Frontal cortex (tissue), 4 donors: Measurements from ENCODE around the gene TMEM233. TPM values are rescaled to one million over a fixed set of nuclear protein-coding genes. Genes with fewer than 3 reads are reported as not detected.

Experiments
- DNase-seq, 2 donors: peaks; one replicate each; pipeline ENCODE4 v3.0.0; 2012; ENCODE audit warnings: low spot score in 2 of 2
- FAIRE-seq: peaks from 2 replicates; lab custom pipeline; 2012; peaks lifted over from hg19 to GRCh38; lab: Jason Lieb, UNC
- total RNA-seq: library from RNA; depleted of rRNA; stranded (reverse); fragments of >200 nt; gene quantifications from one replicate; pipeline ENCODE4 v1.2.3, GENCODE V29; 2014
- donor health status: control.
- donor health status: control.
- donor health status: control.

Gene TMEM233
- under 0.01 TPM for total RNA-seq

DNA sequence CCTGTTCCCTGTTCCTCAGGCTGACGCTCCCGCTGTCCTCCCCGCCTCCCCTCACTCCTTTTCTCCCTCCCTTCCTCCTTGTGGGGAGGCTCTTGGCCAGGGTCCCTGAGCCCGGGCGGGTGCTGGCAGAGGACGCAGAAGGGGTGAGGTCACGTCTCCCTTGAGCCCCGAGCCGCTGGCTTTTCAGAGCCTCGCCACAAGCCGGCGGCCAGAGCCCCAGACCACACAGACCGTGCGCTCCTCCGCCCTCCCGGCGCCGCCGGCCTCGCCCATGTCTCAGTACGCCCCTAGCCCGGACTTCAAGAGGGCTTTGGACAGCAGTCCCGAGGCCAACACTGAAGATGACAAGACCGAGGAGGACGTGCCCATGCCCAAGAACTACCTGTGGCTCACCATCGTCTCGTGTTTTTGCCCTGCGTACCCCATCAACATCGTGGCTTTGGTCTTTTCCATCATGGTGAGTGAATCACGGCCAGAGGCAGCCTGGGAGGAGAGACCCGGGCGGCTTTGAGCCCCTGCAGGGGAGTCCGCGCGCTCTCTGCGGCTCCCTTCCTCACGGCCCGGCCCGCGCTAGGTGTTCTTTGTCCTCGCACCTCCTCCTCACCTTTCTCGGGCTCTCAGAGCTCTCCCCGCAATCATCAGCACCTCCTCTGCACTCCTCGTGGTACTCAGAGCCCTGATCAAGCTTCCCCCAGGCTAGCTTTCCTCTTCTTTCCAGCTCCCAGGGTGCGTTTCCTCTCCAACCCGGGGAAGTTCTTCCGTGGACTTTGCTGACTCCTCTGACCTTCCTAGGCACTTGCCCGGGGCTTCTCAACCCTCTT lies at the start of gene TMEM233:
TSS of gene TMEM233 (plus strand) at position 197 of the 821 bp plus-strand sequence. CDS start at position 272, 75 bp downstream.
- DNase-seq (peak in 1 of 2 donors; percentile 23), FAIRE-seq (no peak)

DNA sequence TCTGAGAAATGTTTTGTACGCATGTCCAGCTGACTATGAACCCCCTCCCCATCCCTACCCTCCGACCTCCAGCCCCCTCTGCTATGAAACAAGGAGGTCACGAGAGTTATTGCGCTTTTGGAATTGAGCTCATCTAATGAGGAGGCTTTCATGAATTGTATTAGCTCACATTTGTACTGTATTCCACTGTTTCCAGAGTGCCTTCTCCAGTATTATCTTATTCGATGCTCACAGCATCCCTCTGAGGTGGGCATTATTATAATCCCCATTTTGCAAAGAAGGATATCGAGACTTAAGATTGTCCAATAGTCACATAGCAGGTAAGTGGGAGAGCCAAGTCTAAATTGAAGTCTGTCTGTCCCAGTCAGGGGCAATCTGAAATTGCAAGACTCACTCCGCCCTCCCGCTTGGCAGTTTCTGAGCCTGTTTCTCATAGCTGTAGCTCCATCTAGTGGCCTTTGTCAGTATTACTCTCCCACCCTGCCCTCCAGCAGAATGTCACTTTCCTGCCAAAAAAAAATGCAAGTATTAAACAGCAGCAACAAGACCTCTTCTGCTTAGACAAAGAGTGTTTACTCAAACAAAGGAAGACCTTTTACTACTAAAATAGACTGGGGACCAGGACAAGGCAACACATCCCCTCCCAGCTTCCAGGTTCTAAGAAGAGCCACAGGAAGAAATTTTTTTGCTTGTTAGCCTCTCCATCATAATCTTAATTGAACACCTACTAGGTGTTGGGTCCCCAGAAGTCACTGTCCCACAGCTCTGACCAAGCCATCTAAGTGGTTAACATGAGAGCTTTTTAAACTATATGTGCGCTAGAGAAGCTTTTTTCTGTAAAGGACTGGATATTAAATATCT lies 48.6 kb upstream of the TMEM233 start:
- FAIRE-seq: no peak
- DNase-seq: peak; percentile 21 to 60

DNA sequence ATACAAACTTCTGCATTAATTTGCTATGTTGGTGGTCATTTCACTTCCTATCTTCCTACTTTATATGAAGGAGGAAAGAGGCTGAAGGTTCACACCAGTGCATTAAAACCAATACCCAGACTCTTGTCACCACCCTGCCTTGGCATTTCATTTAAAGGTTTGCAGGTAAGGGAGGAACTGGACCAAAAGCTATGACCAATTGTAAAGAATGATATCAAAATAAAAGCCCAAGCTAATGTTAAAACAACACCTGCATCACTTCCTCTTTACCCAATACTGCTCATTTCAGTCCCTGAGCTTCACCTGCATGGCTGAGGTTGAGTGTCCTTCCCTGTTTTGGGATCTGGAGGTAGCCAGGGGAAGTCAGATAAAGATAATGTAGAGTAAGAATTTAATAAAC lies 47.2 kb upstream of the TMEM233 start:
- FAIRE-seq: no peak

DNA sequence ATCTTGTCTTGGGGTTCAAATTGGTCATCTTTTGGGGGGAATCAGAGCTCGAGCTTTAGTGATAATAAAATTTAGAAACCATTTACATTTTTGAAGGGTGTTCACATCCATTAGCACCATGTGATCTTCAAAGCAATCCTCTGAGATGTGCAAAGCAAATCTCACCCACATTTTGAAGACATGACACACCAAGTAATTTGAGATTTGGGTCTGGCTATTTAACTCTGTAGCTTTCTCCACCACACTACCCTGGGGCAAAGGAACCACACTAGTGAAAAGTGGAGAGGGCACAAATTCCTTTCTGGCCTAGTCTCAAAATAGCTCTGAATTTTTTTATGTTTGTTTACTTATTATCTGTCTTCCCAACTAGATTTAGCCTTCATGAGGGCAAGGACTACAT lies 46.6 kb upstream of the TMEM233 start:
- DNase-seq: no peak
- FAIRE-seq: no peak

More for the DNA sequence above, 47.2 kb upstream of the TMEM233 start:
- DNase-seq: no peak

DNA sequence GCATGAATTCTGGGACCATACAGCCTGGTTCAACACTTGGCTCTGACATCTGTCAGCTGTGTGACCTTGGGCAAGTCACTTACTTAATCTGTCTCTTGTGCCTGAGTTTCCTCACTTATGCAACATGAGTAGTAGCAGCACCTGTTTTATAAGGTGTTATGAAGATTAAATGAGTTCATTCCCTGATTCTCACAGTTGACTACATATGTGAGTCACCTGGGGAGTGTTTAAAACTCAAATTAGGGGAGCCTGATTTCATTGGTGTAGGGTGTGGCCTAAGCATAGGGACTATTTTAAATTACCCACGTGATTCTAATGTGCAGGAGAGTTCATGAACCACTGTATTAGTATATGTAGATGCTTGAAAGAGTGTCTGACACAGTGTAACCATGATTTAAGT lies 36.7 kb upstream of the TMEM233 start:
- FAIRE-seq (no peak), DNase-seq (no peak)

DNA sequence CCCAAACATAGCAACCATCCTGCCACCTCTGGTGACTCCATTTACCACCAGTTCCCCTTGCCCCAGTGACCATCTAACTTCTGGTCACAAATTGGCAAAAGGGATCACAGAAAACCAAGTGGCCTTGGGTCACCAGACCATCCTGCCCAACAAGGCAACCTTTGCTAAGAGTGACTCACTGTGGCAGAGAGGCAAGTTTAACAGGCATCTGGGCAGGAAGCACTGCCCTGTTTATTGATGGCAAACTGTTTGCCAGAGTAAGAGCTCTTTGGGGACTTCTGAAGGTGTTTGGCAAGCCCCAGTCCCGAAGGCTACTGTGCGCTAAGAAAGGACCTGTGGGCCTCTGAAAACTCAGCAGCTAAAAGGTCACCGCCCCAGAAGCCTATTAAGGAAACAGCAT lies 28.2 kb upstream of the TMEM233 start:
- FAIRE-seq: no peak
- DNase-seq: no peak

DNA sequence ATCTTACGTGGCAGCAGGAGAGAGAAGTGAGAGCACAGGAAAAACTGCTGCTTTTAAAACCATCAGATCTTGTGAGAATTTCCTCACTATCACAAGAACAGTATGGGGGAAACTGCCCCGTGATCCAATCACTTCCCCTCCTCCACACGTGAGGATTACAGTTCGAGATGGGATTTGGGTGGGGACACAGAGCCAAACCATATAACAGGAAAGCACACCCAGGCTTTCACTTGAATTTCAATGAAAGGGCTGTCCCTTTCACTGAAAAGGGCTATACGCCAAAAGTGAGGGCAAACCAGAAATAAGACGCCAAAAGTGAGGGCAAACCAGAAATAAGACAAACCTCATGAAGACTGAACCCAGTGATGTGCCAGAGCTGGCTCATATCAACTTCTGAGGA lies 22.8 kb upstream of the TMEM233 start:
- FAIRE-seq: no peak
- DNase-seq: no peak

DNA sequence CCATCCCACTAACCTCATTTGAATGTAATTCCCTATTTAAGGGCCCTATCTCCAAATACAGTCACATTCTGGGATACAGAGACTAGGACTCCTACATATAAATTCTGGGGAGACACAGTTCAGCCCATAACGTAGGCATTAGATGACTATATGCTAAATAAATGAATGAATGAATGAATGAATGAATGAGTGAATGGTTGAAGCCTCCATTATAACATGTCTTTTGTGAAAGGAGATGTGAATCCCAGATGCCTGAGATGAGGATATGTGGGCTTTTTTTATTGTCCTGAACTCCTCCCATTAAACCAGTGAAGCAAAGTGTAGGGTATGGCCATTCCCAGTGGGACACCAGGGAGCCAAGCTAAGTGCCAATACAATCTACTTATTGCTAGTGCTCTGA lies 20.5 kb upstream of the TMEM233 start:
- FAIRE-seq: no peak

DNA sequence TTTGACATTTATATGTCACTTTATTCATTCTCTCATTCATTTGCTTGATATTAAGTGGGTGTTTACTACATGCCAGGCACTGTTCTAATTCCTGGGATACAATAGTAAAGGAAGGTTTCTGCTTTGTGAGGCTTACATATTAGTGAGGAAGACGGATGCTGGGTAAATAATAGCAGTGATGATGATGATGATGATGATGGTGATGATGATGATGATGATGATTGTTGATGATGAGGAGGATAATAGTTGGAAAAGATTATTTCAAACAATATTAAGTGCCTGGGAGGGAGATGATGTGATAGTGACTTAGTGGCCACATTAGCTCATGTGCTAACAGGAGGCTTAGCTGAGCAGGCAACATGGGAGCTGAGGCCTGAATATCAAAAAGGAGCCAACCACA lies 19.3 kb upstream of the TMEM233 start:
- no peak for FAIRE-seq
- no peak for DNase-seq

More for the DNA sequence above, 20.5 kb upstream of the TMEM233 start:
- DNase-seq: no peak

DNA sequence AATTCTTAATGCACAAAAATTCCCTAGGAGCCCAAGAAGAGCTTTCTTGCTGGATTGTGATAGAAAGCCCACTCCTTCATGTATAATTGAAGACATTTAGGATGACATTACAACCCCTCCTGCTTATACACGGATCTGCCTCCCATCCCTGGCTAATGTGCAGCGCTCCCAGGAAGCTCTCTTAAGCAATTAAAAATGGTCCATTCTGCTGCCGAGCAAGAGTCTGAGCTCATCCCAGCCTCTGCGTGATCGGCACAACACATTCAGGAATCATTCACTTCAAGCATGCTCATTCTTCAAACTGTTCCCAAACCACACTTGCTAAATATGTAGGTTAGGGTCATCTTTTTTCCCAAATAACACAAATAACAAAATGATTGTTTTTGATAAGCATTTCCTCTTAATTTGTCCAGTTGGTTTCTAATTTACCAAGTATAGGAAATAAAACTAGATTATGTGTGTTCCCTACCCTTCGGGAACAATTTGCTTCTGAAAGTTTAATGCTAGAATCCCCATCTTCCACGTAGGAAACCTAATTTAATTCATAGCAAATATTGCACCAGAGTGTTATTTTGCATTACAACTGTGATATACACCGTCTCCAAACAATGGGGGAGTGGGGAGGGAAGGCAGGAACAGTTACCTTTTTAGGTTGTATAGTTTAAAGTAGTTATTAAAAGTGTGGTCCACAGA lies 17.3 kb upstream of the TMEM233 start:
- DNase-seq (no peak), FAIRE-seq (no peak)

DNA sequence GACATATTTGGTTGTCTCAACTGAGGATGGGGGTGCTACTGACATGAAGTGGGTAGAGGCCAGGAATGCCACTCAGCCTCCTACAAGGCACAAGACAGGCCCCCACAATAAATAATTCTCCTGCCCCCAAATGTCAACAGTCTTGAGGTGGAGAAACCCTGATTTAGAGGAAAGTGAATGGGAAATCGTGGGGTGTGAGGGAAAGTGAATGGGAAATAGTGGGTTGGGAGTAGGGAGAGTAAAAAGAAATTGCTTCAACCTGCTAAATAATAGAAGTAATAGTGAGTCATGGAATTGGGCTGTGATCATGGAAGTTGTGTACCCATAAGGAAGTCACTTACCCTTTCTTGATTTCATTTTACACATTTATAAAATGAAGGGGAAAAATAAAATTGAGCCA lies 16.7 kb upstream of the TMEM233 start:
- DNase-seq (no peak), FAIRE-seq (no peak)

DNA sequence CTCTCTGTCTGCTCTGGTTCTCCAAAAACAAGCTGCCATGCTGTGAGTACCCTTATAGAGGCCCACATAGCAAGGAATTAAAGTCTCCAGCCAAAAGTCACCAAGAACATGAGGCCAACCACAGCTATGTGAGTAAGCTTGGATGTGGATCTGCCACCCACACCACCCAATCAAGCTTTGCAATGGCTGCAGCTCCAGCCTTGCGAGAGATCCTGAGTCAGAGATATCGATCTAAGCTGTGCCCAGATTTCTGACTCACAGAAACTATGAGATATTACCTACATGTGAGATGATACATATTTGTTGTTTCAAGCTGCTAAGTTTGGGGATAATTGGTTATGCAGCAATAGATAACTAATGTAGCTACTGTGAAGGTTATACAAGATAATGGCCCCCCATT lies 15.5 kb upstream of the TMEM233 start:
- DNase-seq (no peak), FAIRE-seq (no peak)

DNA sequence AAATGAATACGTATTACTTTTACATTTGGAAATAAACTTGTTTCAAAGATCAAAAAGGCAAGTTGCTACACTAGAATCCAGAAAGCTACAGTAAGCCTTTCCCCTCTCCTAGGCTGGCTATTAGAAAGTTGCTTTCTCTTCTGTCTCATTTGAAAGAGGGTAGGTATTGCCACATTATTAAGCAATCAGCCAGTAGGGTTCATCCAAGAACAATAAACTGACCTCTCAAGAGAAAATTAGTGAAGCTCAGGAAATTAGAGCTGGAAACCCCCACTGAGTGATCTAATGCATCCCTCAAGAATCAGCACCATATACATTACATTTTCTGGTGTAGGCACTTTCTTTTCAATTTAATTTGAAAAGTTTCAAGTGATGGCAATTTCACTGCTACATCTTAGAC lies 4.5 kb upstream of the TMEM233 start:
- FAIRE-seq (no peak), DNase-seq (no peak)

DNA sequence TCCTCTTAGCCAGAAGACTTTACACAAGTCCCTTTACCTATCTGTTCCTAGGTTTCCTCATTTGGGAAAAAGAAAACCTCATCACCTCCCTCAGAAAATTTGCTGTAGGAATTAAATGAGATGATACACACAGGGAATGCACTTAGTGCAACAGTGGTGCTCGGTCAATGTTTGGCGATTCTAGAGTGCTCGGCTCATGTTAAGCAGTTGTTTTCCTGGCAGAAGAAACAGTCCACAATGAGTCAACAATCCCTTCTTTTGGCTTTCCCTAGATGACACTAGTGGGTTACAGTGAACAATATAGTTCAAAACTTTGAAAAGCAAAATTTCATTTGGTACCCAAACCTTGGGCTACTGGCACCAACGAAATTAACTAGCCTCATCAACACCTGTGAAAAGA lies 3.9 kb upstream of the TMEM233 start:
- DNase-seq (no peak), FAIRE-seq (no peak)

DNA sequence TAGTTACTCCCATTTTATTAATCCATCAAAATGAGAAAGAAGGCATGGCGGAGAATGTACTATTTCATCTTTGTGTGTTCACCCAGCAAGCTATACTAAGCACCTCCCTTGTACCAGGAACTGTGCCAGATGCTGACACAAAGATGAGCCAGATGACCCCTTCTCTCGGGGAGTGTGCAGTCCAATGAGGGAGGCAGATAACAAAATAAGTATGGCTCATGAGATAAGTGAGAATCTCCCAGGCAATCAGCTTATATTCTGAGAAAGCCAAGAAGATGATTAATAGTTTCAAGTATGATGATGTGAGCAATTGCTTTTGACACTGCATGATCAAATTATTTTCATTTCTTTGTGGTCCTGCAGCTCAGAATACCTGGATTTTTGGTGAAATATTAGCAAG lies 1.3 kb upstream of the TMEM233 start:
- no peak for DNase-seq
- no peak for FAIRE-seq

DNA sequence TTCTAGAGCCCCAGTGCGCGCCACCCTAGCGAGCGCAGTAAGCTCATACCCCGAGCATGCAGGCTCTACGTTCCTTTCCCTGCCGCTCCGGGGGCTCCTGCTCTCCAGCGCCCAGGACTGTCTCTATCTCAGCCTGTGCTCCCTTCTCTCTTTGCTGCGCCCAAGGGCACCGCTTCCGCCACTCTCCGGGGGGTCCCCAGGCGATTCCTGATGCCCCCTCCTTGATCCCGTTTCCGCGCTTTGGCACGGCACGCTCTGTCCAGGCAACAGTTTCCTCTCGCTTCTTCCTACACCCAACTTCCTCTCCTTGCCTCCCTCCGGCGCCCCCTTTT lies 791 bp downstream of the TMEM233 start:
- FAIRE-seq (no peak), DNase-seq (no peak)

DNA sequence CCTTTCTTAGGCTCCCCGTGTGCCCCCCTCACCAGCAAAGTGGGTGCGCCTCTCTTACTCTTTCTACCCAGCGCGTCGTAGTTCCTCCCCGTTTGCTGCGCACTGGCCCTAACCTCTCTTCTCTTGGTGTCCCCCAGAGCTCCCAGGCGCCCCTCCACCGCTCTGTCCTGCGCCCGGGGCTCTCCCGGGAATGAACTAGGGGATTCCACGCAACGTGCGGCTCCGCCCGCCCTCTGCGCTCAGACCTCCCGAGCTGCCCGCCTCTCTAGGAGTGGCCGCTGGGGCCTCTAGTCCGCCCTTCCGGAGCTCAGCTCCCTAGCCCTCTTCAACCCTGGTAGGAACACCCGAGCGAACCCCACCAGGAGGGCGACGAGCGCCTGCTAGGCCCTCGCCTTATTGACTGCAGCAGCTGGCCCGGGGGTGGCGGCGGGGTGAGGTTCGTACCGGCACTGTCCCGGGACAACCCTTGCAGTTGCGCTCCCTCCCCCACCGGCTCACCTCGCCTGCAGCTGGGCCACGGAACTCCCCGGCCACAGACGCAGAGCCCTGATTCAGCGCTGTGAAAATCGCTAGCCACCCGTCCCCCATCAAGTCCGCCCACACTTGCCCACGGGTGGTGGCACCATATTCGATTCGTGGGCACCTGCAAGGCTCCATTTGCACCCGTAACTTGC lies 1.3 kb downstream of the TMEM233 start:
- DNase-seq: peak in 1 of 2 donors; percentile 20

DNA sequence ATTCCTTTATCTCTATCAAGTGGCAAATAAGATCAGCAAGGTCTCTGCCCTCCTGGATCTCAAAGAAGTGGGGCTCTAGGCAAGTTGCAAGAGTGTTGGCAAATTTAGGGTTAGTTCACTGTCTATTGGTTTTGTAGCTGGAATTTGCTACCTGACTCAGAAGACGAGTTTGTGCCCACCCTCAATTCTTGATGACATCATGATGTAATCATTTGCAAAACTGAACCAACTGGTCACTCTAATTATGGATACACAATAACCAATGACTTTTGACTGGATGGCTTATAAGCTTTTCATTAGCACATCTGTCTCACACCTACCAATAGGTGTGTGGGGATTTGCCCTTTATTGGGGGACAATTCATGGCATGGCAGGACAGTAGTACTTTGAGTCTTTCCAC lies 4.6 kb downstream of the TMEM233 start:
- FAIRE-seq (no peak), DNase-seq (no peak)

More for the DNA sequence above, 1.3 kb downstream of the TMEM233 start:
- no peak for FAIRE-seq

DNA sequence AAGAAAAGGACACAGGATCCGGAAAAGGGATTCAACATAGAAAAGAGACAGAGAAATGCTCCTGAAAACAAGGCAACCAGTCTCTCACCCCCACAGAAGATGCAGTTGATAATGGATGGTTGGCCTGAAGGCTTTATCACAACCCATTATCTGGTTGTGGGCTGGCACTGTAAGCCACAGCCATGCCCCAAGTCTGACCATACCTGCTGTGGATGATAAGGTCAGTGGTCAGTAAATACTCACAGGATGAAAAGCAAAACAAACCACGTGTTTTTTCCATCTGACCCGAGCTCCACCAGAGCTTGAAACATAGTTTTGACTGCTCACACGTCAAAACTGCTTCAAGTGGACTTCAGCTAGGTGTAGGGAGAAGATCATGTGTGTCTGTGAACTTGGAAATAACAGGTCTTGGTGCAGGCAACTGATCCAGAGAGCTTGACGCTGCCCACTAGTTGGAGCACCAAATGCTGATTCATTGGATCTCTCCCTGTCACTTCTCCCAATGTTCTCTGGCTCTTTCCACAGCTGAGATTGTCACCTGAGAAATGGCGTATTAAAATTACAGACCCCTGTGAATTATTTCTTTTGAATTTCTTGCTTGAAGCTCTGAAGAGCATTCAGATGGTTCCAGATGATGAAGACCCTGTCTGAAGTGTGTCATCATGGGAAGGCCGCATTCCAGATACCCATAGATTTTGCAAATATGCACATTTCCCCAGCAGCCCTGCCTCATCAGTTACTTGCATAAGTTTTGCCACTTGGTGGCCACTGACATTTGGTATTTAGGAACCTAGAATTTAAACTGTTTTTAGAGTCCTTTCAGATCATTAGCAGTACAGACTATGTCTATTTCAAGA lies 8.5 kb downstream of the TMEM233 start:
- FAIRE-seq (no peak), DNase-seq (no peak)
